Muscle layer of colon (tissue), 2 donors: ENCODE results near the gene SNX32.
"Not testable (repeated sequence)": the region's sequence is repeated elsewhere in the genome, so short reads cannot be mapped to it uniquely, and the experiment has no call there.

Experiments
- H3K27ac ChIP-seq: one replicate; pipeline ENCODE4 v1.7.0; 2013; ENCODE audit warnings: low read depth, mild to moderate bottlenecking, low read length, moderate library complexity
- H3K27me3 ChIP-seq, 2 donors: one replicate each; pipeline ENCODE4 v1.7.0; 2013; ENCODE audit warnings: low read length in 2 of 2, mild to moderate bottlenecking in 2 of 2; ENCODE audit not compliant: insufficient read depth in 2 of 2, control insufficient read depth in 1 of 2
- H3K36me3 ChIP-seq: one replicate; pipeline ENCODE4 v1.7.0; 2013; ENCODE audit warnings: mild to moderate bottlenecking, low read length; ENCODE audit not compliant: insufficient read depth
- H3K4me1 ChIP-seq: one replicate; pipeline ENCODE4 v1.7.0; 2013; ENCODE audit warnings: mild to moderate bottlenecking, low read length; ENCODE audit not compliant: insufficient read depth
- H3K4me3 ChIP-seq, 2 donors: one replicate each; pipeline ENCODE4 v1.7.0; 2013; ENCODE audit warnings: low read length in 2 of 2, low read depth in 1 of 2, mild to moderate bottlenecking in 1 of 2, moderate library complexity in 1 of 2
- H3K9ac ChIP-seq: one replicate; pipeline ENCODE4 v1.7.0; 2013; ENCODE audit warnings: low read length
- H3K9me3 ChIP-seq: one replicate; pipeline ENCODE4 v1.7.0; 2013; ENCODE audit warnings: mild to moderate bottlenecking, low read length
- donor health status: abdominal sarcoma.
- donor health status: Adenocarcinoma of cecum.

The SNX32 gene

DNA sequence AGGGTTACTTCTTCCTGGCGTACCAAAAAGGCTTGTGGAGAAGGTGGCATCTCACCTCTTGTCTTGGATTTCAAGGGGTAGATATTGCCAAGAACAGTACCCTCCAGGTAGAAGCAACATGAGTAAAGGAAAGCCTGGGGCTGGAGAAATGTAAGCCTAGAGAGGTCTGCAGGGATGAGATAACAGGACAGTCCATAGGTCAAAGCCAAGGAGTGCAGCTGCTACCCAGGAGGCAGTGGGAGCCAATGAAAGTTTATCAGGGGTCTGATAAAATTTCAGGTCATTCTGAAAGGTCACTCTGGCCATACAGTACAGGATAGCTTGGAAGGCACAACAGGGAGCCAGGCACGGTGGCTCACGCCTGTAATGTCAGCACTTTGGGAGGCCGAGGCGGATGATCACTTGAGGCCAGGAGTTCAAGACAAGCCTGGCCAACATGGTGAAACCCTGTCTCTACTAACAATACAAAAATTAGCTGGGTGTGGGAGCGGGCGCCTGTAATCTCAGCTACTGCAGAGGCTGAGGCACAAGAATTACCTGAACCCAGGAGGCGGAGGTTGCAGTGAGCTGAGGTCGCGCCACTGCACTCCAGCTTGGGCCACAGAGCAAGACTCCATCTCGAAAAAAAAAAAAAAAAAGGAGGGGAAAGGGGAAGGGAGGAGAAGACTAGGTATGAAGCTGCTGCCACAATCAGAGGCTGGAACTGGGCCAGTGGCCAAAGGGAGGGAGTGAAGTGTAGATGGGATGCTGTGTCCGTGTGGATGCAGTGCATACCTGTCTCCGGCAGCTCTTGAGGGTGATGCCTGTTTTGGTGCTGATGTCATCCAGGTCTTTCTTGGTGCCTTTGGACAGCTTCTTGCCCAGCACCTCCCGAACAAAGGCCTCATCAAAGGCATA is 53.3 kb downstream of the SNX32 start:
- Histone ChIP-seq H3K27me3 (no peaks in the 10 kb centered on the region), H3K9ac (peak overlapping the region; percentile 23), H3K4me1 (peaks cover 45% of the 10 kb centered on the region), H3K4me3 (peak overlapping the region in 1 of 2 donors; percentile 52), H3K36me3 (peaks cover 37% of the 10 kb centered on the region), H3K9me3 (no peaks in the 10 kb centered on the region), H3K27ac (peak overlapping the region; percentile 99)

DNA sequence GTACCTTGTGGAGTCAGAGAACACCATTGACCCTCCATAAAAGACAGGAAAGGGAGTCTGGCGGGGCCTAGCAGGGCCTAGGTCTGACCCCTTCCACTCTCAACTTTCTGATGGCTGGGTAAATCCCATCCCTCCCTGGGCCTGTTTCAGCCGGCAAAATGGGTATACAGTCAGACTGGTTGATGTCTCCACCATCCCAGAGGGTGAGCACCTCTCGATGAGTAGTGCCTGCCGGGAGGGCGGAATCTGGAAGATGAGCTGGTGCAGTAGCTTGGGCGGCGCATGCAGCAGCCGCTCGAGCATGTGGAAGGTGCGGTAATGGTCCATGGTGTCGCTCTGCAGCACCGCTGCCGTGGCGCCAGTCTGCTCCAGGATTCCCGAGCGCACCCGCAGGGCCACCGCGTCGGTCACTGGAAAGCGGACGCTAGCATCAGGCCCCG is 54.0 kb downstream of the SNX32 start:
- no peaks in the 10 kb centered on the region for H3K27me3 ChIP-seq
- peaks cover 36% of the 10 kb centered on the region for H3K36me3 ChIP-seq
- peak overlapping the region; percentile 99 for H3K27ac ChIP-seq
- no peaks in the 10 kb centered on the region for H3K9me3 ChIP-seq
- peak overlapping the region; percentile 52 to 84 for H3K4me3 ChIP-seq
- peak overlapping the region; percentile 23 for H3K9ac ChIP-seq
- H3K4me1 ChIP-seq: peaks cover 51% of the 10 kb centered on the region

DNA sequence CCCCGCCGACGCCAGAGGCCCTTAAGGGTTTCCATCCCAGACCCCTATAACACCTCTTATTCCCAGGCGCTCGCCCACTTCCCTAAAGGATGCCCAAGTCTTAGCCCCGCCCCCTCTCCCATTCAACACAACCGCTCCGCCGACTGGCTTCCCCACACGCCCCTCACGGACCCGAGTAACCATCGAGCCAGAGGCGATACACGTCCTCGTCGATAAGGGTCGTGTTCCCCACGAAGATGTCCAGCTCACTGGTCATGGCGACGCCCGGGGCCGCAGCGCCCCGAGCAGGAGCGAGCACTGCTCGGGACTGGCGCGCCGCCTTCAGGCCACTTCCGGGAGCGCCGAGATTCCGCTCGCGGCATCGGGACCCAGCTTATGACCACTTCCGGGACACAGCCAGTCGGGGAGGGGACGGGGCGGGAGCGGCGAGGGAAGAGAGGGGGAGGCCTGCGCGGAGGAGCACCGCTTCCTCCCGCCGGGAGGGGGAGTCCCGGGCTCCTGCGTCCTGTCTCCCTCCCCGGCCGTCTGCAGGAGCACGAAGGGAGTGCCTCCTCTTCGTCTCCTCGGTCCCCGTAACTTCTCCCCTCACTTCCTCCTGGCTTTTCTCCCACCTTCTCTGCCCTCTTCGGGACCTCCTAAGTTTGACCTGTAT is 54.5 kb downstream of the SNX32 start, which contains the start of gene FIBP:
FIBP (minus strand) TSS at position 309 of the 652 bp plus-strand sequence; CDS start at position 256, 53 bp downstream.
- Histone ChIP-seq H3K27me3 (no peaks in the 10 kb centered on the region), H3K9ac (peak within 1 kb of the TSS; percentile 92), H3K27ac (peak within 1 kb of the TSS; percentile 99), H3K4me3 (peak within 1 kb of the TSS; percentile 52 to 84), H3K9me3 (no peaks in the 10 kb centered on the region), H3K36me3 (peaks cover 31% of the 10 kb centered on the region), H3K4me1 (peaks cover 56% of the 10 kb centered on the region)

DNA sequence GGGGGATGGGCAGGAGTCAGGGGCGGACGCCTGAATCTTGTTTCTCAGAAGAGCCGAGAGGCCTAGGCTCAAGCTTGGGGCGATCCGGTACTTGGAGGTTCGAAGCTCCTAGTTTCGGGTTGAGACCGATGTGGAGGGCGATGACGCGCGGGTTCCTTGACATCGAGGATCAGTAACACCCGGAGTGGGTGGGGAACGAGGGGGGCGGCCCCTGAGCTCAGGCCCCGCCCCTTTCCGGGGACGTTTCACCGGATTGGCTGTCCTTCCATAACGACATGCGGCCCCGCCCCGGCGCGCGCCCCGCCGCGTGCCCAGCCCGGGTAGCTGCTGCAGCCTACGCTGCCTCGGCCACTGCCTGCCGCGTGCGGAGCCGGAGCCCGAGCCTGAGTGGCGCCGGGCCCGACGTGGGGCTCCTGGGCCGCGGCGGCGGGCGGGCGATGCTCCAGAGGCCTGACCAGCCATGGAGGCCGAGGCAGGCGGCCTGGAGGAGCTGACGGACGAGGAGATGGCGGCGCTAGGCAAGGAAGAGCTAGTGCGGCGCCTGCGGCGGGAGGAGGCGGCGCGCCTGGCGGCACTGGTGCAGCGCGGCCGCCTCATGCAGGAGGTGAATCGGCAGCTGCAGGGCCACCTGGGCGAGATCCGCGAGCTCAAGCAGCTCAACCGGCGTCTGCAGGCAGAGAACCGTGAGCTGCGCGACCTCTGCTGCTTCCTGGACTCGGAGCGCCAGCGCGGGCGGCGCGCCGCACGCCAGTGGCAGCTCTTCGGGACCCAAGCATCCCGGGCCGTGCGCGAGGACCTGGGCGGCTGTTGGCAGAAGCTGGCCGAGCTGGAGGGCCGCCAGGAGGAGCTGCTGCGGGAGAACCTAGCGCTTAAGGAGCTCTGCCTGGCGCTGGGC is 56.8 kb downstream of the SNX32 start, which contains the start of gene CCDC85B:
CCDC85B (plus strand) TSS at position 350 of the 895 bp plus-strand sequence; CDS start at position 461, 111 bp downstream.
- H3K4me3 ChIP-seq: peak within 1 kb of the TSS; percentile 74 to 94
- H3K9me3 ChIP-seq: no peaks in the 10 kb centered on the region
- H3K27me3 ChIP-seq: no peaks in the 10 kb centered on the region
- peaks cover 14% of the 10 kb centered on the region for H3K36me3 ChIP-seq
- H3K27ac ChIP-seq: peak within 1 kb of the TSS; percentile 99
- H3K4me1 ChIP-seq: peaks cover 51% of the 10 kb centered on the region
- peak within 1 kb of the TSS; percentile 92 for H3K9ac ChIP-seq

DNA sequence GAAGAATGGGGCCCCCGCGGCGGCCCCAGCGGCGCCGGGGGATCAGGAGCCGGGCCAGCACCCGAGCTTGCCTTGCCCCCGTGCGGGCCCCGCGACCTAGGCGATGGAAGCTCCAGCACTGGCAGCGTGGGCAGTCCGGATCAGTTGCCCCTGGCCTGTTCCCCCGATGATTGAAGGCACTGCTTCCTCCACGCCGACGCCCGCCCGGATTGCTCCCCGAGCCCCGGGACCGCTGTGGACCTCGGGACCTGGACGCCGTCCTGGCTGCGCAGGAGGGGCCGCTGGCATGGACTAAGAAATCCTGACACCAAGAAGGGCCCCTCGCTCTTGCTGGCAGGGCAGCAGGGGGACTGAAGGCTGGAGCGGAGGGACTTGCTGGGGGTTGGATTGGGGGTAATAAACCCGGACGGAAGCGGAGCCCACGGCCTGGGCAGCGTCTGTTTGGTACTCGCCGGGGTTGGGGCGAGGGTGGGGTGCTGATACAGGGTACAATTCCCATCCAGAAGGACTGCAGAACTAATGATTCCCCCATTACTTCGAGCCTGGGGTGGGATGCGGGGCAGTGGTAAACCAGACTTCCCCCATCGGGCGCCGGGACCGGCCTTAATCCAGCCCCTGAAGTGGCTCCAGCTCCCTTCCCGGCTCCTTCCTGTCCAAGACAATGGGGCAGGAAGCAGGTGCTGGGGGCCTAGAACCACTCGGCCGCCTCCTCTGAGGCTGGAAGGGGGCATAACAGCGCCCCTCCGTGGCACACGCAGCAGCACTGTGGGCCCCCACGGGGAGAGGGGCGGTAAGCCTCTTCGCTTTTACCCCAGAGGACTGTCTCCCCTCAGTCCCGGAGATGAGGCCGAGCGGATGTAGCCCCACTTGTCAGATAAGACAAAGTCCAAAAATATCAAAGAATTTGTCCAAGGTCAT is 57.7 kb downstream of the SNX32 start:
- peak overlapping the region; percentile 65 for H3K9ac ChIP-seq
- no peaks in the 10 kb centered on the region for H3K9me3 ChIP-seq
- peaks cover 51% of the 10 kb centered on the region for H3K4me1 ChIP-seq
- H3K4me3 ChIP-seq: peak overlapping the region; percentile 74 to 94
- no peaks in the 10 kb centered on the region for H3K27me3 ChIP-seq
- H3K36me3 ChIP-seq: peaks cover 4% of the 10 kb centered on the region
- peak overlapping the region; percentile 99 for H3K27ac ChIP-seq

DNA sequence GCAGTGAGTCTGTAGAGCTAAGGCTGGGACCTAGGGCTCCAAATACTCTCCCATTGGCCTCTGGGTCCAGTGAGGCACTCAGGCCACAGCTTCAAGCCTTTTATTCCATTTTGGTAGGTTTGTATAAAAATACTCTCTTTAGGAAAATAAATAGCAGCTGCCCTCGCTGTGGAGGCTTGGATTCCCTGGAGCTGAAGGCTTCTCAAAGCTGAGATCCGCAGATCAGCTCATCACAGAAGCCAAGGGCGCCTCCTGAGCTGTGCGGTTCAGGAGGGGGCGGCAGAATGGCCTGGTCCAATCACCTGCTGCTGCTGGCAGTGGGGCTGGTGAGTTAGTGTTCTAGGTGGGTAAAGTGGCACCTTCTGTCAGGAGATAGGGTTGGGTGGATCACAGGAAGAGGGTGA is 58.4 kb downstream of the SNX32 start:
- peak overlapping the region; percentile 74 to 94 for H3K4me3 ChIP-seq
- H3K4me1 ChIP-seq: peaks cover 46% of the 10 kb centered on the region
- H3K27me3 ChIP-seq, H3K9me3 ChIP-seq, H3K36me3 ChIP-seq: not testable (repeated sequence)
- peak overlapping the region; percentile 65 for H3K9ac ChIP-seq
- peak overlapping the region; percentile 99 for H3K27ac ChIP-seq

DNA sequence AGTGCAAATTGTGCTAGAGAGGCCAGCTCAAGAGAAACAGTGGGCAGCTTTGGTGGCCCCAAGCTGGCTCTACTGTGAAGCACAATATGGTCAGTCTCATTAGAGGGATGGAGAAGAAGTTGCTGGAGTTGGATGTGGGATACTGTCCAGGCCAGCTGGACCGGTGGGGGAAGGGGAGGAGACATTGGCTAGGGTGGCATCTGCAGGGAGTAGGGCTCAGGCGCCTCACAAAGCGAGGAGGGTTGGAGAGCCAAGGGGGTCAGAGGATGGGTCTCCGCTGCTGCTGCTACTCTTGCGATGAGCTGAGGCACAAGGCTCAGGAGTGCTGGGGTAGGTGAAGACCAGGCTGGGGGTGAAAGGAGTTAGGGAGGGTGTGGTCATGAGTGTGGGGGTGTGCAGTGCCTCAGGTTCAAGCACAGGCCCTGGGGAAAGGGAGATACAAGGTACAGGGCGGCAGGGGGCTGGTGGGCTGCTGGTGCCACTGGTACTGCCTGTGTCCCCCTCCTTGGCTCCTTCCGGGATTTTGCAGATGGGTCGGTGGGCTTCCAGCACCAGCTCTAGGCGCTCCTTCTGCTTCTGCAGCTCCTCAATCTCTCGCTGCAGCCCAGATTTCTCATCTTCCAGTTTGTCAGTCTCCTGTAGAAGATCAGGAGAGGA is 59.0 kb downstream of the SNX32 start:
- peak overlapping the region; percentile 99 for H3K27ac ChIP-seq

DNA sequence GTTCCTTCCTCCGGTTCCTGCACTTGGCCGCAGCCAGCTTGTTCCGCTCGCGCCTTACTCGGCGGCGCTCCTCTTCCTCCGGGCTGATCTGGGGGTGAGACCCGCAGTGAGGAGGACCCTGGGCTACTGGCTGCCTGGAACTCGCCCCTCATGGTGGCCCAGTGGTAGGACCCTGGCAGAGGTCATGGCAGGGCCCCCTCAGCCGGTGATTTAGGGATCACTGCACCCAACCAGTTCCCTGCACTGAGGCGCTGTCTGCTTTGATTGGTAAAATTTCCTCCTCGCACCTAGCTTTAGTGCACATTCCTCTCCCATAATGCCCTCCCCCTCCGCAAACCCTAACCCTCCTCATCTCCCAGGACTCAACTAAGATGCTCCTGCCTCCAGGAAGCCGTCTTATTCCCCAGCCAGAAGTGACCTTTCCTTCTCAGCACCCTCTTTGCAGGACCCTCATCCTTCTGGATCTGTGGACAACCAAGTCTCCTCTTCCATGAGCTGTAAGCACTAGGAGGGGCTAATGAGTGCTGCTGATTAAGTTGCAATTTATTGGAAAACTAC is 60.4 kb downstream of the SNX32 start:
- Histone ChIP-seq H3K9me3 (no peaks in the 10 kb centered on the region), H3K36me3 (no peaks in the 10 kb centered on the region), H3K4me3 (peak overlapping the region in 1 of 2 donors; percentile 27), H3K27ac (peak overlapping the region; percentile 90), H3K9ac (peak overlapping the region; percentile 25), H3K4me1 (peaks cover 32% of the 10 kb centered on the region), H3K27me3 (peaks cover 2 to 7% of the 10 kb centered on the region in 2 donors)

More for the DNA sequence above, 59.0 kb downstream of the SNX32 start:
- Histone ChIP-seq H3K9ac (no peak overlapping the region), H3K36me3 (no peaks in the 10 kb centered on the region), H3K4me1 (peaks cover 39% of the 10 kb centered on the region), H3K27me3 (no peaks in the 10 kb centered on the region), H3K9me3 (no peaks in the 10 kb centered on the region), H3K4me3 (no peak overlapping the region)

DNA sequence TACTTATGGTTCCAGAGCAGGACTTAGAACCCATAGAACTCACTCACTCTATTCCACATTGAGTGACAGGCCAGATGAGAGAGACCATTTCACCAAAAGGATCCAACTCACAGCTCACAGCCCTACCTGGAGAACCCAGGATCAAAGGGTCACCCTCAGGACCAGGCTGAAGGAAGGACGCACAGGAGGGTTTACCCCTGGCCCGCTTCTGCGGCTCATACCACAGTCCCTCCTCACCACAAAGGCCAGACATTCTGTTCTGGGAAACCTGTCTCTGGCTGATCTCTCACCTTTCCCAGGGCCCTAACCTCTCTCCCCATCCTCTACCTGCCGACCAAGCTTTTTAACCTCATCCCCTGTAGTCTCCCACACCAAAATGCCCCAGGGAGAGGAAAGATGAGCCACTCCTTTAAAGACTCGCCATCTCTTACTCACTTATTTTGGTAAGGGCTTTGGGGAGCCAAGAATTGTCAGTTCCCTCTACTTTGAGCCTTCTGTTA is 61.8 kb downstream of the SNX32 start:
- no peaks in the 10 kb centered on the region for H3K36me3 ChIP-seq
- peaks cover 7 to 8% of the 10 kb centered on the region in 2 donors for H3K27me3 ChIP-seq
- no peak overlapping the region for H3K9ac ChIP-seq
- H3K9me3 ChIP-seq: no peaks in the 10 kb centered on the region
- H3K4me1 ChIP-seq: peaks cover 21% of the 10 kb centered on the region
- H3K27ac ChIP-seq: no peak overlapping the region
- no peak overlapping the region for H3K4me3 ChIP-seq
